M059J (cell line): ENCODE measurements around the gene CCDC88B. TPM values are rescaled to one million over a fixed set of nuclear protein-coding genes. Genes with fewer than 3 reads are reported as not detected.

ENCODE experiments used
- DNase-seq: peaks from one replicate; pipeline ENCODE4 v3.0.0-alpha.2; 2012; ENCODE audit warnings: low read depth
- total RNA-seq: library from RNA; depleted of rRNA; stranded (reverse); fragments of >200 nt; shearing (Covaris generic); gene quantifications from 2 replicates; pipeline ENCODE4 v1.2.3, GENCODE V29; 2014

The CCDC88B gene
- total RNA-seq, 1 experiment from 2014 or later = 3.9 TPM

DNA sequence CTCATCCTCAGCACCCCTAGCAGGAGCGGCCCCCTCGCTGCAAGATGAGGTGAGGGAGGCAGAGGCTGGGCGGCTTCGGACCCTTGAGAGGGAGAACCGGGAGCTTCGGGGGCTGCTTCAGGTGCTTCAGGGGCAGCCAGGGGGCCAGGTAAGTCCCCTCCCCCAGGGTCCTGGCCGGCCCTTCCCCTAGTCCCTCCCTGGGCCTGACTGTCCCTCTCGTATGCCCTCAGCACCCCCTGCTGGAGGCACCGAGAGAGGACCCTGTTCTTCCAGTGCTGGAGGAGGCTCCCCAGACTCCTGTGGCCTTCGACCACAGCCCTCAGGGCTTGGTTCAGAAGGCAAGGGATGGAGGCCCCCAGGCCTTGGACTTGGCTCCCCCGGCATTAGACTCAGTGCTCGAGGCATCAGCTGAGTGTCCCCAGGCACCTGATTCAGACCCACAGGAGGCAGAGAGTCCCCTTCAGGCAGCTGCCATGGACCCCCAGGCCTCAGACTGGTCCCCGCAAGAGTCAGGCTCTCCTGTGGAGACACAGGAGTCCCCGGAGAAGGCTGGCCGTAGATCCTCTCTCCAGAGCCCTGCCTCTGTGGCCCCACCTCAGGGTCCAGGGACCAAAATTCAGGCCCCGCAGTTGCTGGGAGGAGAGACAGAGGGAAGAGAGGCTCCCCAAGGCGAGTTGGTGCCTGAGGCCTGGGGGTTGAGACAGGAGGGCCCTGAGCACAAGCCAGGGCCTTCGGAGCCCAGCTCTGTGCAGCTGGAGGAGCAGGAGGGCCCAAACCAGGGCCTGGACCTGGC lies 4.0 kb downstream of the CCDC88B start:
- DNase-seq = no peak

DNA sequence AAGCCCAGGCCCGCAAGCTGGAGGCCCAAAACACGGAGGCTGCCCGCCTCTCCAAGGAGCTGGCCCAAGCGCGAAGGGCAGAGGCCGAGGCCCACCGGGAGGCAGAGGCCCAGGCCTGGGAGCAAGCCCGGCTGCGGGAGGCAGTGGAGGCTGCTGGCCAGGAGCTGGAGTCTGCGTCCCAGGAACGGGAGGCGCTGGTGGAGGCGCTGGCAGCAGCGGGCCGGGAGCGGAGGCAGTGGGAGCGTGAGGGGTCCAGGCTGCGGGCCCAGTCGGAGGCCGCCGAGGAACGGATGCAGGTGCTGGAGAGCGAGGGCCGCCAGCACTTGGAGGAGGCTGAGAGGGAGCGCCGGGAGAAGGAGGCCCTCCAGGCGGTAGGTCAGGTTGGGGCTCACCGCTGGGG lies 4.8 kb downstream of the CCDC88B start:
- no peak for DNase-seq

DNA sequence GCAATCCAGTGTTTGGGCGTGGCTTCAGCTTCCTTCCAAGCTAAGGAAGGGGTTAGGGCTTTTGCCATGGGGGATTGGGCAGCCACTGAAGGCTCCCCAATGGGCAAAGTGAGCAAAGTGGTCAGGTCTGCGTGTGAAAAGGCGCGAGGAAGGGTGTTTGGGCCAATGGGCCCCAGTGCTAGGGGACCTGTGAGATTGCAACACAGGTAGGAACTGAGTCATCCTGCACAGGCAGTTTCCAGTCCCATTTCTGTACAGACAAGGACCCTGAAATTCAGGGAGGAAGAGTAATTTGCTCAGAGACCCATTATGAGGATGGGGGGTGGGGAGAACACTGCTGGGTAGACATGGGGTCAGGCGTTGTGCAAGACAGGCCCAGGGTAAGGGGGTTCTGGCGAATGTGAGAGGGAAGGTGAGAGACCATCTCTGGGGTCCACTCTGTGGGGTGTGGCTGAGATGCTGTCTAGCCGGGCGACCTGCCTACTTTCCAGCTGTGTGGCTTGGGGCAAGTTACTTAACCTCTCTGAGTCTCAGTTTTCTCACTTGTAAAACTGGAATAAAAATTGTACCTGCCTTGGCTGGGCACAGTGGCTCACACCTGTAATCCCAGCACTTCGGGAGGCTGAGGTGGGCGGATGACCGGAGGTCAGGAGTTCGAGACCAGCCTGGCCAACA lies 7.3 kb downstream of the CCDC88B start:
- peak; percentile 16 for DNase-seq

DNA sequence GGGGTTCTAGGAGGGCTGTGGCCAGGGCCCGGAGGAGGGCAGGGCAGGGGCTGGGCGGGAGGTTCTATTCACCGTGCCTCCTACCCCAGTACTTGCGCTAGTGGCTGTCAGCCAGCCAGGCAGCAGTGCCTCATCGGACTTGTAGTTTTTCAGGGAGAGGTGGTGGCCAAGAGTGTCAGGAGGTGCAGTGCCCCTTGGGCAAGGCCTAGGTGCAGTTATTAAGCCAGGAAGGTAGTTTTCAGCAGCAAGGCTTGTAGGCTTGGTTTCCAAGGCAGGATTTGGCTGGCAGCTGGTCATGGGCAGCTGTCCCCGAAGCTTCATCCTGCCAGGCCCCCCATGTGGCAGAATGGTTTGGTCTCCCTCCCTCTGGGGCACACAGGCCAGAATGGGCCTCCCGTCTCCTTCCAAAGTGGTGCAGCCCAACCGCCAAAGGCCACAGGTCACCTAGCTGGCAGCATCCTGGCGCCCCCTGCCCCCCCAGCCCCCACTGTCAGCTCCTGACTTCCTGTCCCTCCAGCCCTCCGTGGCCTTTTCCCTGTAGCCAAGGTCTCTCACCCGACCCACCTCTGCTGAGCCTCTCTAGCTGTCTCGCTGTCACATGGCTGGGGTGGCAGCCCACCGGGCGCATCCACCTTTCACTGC lies 8.5 kb downstream of the CCDC88B start:
- peak; percentile 30 for DNase-seq

DNA sequence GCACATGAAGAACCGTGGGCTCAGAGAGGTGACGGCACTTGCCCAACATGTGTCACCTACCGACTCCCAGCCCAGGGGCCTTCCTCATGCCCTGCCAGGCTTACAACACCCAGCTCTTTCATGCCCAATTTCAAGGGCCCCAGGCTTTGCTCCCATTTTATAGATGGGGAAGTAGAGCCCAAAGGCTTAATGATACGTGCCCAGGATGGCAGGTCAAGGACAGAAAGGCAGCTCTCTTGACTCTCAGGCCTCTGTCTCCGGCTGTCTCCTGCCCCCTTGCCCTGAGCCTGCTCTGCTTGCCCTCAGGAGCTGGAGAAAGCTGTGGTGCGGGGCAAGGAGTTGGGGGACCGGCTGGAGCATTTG lies 9.0 kb downstream of the CCDC88B start:
- no peak for DNase-seq

DNA sequence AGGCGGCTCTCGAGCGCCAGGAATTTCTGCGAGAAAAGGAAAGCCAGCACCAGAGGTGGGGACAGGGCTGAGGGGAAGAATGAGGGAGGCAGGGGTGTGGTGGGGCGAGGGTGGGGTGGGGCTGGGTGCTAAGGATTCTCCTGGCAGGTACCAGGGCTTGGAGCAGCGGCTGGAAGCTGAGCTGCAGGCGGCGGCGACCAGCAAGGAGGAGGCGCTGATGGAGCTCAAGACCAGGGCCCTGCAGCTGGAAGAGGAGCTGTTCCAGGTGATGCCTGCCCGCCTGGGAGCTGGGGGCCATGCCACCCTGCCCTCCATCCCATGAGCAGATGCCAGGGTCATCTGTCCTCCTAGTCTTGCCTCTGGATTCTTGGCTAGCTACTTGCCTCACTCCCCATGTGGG lies 9.4 kb downstream of the CCDC88B start:
- DNase-seq = no peak

DNA sequence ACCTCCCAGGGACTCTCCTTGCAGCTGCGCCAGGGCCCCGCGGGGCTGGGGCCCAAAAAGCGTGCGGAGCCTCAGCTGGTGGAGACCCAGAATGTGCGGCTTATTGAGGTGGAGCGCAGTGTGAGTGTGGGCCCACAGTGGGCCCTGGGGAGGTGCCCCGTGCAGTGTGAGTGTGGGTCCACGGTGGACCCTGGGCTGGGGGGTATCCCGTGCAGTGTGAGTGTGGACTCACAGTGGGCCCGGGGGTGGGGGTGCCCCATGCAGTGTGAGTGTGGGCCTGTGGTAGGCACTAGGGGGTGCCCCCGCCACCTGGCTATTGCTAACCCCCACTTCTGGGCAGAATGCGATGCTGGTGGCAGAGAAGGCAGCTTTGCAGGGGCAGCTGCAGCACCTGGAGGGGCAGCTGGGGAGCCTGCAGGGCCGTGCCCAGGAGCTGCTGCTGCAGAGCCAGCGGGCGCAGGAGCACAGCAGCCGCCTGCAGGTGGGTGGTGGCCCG lies 11.2 kb downstream of the CCDC88B start:
- DNase-seq = no peak

DNA sequence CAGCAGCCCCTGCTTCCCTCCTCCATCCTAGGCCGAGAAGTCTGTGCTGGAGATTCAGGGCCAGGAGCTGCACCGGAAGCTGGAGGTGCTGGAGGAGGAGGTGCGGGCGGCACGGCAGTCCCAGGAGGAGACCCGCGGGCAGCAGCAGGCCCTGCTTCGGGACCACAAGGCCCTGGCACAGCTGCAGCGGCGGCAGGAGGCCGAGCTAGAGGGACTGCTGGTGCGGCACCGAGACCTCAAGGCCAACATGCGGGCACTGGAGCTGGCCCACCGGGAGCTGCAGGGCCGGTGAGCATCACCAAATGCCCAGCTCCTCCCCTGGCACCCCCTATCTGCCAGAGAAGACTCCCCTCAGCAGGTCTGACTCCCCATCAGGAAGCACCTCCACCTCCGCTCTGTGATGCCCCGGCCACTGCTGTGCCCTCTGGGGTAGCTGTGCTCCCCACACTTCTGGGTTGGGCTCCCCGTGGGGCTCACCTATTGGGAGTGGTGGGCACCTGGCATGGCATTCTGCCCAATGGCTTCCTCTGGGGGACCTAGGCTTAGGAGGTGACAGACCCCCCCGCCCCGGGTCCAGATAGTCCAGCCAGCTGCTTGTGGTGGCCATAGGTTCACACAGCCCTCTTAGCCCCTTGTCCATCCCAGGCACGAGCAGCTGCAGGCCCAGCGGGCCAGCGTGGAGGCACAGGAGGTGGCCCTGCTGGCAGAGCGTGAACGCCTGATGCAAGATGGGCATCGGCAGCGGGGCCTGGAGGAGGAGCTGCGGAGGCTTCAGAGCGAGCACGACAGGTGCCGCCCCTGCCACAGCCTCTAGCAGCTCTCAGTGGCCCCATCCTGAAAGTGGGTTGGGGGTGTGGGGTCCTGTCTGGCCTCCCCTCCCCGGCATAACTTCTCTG lies 12.3 kb downstream of the CCDC88B start:
- DNase-seq = no peak

DNA sequence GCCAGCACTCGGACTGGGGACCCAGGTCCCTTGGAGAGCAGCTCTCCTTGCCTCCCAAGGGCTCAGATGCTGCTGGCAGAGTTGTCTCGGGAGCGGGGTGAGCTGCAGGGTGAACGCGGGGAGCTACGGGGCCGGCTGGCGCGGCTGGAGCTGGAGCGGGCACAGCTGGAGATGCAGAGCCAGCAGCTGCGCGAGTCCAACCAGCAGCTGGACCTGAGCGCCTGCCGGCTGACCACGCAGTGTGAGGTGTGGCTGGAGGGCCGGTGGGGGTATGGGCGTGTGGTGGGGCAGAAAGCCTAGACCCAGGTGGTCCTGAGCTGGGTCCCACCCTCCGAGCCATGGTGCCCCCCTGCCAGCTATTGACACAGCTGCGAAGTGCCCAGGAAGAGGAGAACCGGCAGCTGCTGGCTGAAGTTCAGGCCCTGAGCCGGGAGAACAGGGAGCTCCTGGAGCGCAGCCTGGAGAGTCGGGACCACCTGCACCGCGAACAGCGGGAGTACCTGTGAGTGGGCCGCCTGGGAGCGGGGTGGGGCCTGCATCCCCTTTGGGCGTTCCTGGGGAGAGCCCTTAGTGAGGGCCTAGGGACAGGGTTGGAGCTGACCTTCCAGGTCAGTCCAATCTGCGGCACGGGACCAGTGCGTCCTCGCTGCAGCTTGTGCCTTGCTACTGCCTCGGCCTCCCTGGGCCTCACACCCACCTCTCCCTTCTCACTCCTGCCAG lies 13.2 kb downstream of the CCDC88B start:
- no peak for DNase-seq

DNA sequence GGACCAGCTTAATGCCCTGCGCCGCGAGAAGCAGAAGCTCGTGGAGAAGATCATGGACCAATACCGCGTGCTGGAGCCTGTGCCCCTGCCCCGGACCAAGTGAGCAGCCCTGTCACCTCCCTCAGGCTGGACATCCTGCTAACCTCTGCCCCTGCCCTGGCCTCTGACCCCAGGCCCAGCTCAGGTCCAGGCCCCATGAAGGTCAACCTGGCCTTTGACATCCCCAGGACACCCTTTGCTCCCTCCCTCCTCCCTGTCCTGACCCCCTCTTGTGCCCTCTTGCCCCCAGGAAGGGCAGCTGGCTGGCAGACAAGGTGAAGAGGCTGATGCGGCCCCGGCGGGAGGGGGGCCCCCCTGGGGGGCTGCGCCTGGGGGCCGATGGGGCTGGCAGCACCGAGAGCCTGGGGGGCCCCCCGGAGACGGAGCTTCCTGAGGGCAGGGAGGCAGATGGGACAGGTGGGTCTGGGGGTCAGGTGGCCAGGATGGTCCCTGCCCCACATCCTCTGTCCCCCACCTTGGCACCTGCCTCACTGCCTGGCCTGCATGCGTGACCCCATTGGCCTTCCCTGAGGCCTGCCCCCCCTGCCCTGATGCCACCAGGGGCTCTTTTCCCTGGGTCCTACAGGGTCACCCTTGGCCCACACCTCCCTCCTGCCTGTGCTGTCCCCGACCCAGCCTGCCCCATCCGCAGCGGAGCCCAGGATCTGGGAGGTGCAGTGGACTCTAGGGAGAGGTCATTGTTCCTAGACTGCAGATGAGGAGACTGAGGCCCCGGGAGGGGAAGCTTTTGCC lies 13.9 kb downstream of the CCDC88B start:
- no peak for DNase-seq

DNA sequence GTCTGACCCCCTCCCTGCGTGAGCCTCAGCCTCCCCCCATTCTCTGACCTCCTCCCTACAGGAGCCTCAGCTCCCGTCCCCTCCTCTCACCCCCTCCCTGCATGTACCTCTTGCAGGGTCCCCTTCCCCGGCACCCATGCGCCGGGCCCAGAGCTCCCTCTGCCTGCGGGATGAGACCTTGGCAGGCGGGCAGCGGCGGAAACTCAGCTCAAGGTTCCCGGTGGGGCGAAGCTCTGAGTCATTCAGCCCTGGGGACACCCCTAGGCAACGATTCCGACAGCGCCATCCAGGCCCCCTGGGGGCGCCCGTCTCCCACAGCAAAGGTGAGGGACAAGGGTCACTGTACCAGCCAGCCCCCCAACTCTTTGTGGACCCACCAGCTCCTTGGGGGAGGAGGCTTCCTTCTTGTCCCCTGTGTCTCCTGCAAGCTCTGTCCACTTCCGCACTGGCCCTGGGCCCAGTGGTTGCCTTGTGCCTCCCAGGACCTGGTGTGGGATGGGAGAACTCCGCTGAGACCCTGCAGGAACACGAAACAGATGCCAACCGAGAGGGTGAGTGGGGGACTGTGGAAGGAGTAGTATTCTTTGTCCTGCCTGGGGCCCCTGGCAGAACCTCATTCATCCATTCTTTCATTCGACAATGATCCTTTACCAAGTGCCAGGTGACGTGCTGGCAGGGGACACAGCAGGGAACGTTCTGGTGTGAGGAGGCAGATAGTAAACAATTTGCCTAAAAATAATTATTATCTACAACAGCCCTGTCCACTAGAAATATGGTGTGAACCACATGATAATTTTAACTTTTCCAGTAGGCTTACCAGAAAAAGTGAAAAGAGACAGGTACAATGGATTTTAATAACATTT lies 15.3 kb downstream of the CCDC88B start:
- DNase-seq = peak; percentile 83

DNA sequence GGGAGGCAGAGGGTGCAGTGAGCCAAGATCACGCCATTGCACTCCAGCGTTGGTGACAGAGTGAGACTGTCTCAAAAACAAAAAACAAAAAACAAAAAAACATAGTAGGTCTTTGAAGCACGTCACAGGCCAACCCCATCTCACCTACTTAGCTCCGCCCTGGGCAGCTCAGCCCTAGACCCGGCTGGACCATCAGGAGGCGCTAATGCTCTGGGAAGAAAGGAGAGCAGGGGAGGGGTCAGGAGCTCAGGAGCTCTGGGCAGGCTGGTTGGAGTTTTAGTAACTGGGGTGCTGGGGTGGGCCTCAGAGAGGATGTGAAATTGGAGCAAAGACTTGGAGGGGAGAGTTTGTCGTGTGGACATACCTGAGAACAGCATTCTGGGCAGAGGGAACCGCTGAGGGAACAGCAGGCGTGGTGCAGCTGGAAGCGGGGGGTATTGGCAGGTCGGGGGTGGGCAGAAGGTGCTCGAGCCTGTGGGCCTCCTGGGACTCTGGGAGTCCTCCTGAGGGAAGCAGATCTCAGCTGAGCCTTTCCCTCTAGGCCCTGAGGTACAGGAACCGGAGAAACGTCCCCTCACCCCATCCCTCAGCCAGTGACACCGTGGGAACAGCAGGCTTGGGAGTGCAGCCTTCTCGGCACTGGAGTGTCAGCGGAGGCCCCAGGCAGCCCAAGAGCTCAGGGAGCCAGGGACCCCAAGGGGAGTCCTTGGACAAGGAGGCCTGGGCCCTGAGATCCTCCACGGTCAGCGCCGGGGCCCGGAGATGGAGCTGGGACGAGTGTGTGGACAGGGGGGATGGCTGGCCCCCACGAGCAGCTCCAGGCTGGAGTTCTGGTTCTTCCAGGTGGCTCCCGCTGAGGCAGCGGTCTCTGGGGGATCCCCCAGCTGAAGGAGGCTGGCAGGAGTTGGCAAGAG lies 16.8 kb downstream of the CCDC88B start:
- peak; percentile 48 for DNase-seq

DNA sequence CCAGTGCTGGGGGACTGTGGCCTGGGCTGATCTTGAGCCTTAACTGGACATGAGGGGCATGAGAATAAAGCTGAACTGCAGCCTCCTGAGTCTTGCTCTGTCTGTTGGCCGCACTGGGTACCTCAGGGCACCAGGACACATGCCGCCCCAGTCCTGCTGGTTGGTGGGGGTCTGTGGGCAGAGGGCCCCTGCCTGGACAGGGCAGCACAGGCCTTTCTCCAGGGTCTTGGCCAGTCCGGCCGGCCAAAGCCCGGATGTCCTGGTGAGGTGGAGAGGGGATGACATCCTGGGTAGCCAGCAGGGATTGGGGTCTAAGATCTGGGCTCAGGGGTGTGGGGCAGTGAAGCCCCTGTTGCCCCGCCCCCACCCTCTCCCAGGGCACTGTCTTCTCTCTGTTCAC lies 17.4 kb downstream of the CCDC88B start:
- DNase-seq = no peak

DNA sequence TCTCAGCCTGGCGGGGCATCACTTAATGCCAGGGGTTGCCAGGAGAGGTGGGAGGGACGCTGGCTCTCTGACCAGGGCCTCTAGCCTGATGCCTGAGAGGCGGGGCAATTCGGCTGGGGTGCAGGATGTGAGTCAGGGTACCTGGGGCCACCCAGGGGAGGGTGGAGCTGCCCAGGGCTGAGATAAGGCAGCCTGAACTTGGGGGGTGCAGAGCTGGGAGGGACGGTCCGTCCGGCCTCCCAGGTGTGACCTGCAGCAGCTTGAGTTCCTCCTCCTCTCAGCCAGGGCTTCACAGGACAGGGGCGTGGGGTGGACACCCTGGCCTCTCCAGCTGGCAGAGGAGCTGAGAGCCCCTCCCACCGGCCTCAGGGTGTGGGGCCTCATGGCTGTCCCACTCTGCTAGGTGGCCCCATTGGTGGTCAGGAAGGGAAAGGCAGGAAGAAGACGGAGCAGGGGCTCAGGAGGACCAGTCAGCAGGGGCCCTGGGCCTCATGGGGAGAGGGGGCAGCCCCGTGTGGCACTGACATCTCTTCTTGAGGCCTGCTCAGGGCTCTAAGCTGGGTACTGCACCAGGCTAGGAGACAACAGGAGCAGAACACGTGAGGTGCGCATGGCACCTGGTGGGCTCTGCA lies 18.0 kb downstream of the CCDC88B start:
- peak; percentile 85 for DNase-seq

DNA sequence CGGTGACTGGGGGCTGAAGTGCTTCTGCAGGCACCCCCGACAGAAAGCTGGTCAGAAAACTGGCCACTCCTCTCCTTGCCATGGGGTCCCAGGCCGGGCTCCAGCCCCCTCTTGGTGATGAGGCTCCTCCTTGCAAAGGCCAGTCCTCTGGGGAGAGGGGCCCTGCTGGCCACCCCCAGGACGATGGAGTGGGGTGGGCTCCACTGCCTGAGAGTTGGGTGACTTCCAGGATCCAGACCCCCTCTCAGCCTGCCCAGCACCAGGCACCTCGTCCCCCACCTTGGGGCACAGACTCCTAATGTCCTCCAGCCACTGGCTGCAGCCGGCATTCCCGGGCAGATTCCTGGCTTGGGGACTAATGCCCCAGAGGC lies 18.5 kb downstream of the CCDC88B start:
- no peak for DNase-seq

DNA sequence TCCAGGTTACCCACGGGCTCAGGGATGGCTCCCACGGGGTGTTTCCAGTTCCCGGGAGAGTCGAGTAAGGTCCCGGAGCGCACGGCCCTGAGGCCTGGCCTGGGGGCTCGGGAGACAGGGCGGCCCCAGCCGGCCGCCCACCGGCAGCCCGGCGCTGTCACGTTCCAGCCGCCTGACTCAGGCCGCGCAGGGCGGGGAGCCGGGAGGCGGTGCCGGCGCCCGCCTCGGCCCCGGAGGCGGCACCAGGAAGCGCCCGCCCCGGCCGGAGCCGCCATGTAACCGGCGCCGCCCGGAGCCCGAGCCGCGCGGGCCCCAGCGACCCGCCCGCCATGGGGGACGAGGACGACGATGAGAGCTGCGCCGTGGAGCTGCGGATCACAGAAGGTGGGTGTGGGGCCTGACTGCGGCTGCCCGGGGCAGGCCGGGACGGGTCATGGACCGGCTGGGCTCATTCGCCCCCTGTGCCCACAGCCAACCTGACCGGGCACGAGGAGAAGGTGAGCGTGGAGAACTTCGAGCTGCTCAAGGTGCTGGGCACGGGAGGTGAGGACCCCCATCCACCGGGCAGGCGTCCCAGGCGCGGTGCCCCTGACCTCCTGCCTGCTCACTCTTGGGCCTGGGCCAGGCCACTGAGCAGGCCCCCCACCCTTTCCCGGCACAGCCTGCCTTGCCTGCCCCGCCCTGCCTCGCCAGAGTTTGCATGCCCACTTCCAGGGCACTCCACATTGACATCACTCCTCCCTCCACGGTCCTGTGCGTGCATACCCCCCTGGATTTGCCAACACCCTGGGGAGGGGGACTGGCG lies 19.1 kb downstream of the CCDC88B start, which contains the start of gene RPS6KA4:
Gene RPS6KA4 (plus strand): TSS at position 256 of the 805 bp plus-strand sequence. CDS start 74 bp downstream, at position 330.
- DNase-seq = peak; percentile 68
